SK-N-MC (cell line): ENCODE results near the gene ETFA.

Experiments
- DNase-seq: peaks from one replicate; pipeline ENCODE4 v3.0.0-alpha.2; 2011; ENCODE audit warnings: low read depth, low spot score
- H3K27ac ChIP-seq: fragments of 200-600 bp; sonication (generic); 2 replicates; pipeline ENCODE4 v1.5.1; 2016; ENCODE audit warnings: mixed run types
- H3K36me3 ChIP-seq: fragments of 200-600 bp; sonication (generic); 2 replicates; pipeline ENCODE4 v1.6.1; 2017; ENCODE audit warnings: antibody characterized with exemption, low read length, mixed read lengths; ENCODE audit not compliant: insufficient read depth
- H3K4me3 ChIP-seq: fragments of 200-600 bp; sonication (generic); 2 replicates; pipeline ENCODE4 v1.5.1; 2016
- H3K9ac ChIP-seq: fragments of 200-600 bp; sonication (generic); 2 replicates; pipeline ENCODE4 v1.8.0; 2017; ENCODE audit warnings: mixed run types, mixed read lengths; ENCODE audit not compliant: insufficient read length
- H3K9me3 ChIP-seq: fragments of 200-600 bp; sonication (generic); 2 replicates; pipeline ENCODE4 v1.6.1; 2017; ENCODE audit warnings: low read depth, mild to moderate bottlenecking, antibody characterized with exemption, low read length, moderate library complexity, mixed read lengths
- EZH2 ChIP-seq: fragments of 200-600 bp; sonication (generic); IDR thresholded peaks from one replicate; pipeline ENCODE4 v1.6.1; 2017; ENCODE audit warnings: antibody characterized with exemption
- FOXP2 ChIP-seq: optimal IDR thresholded peaks from 2 replicates; pipeline ENCODE3; 2011; ENCODE audit warnings: mild to moderate bottlenecking, moderate library complexity; ENCODE audit not compliant: insufficient read depth; ENCODE audit errors: extremely low read length, control extremely low read depth
- POLR2AphosphoS5 ChIP-seq: IDR thresholded peaks from 2 replicates; pipeline ENCODE4 v1.6.1; 2012; ENCODE audit warnings: mild to moderate bottlenecking, low read depth, low read length, borderline replicate concordance

Gene ETFA

GRCh38 chr15:76183930-76184649 is 127.2 kb downstream of the ETFA start:
- no peaks in the 10 kb centered on the region for H3K36me3 ChIP-seq
- no peak overlapping the region for H3K4me3 ChIP-seq
- H3K27ac ChIP-seq, result no peak overlapping the region
- DNase-seq, result no peak
- H3K9me3 ChIP-seq, result no peaks in the 10 kb centered on the region
- TF ChIP-seq FOXP2 (no peak), EZH2 (no peak), POLR2AphosphoS5 (no peak)
- H3K9ac ChIP-seq, result no peak overlapping the region

GRCh38 chr15:76181705-76182107 is 129.6 kb downstream of the ETFA start:
- Histone ChIP-seq H3K27ac (no peak overlapping the region), H3K36me3 (no peaks in the 10 kb centered on the region), H3K9me3 (no peaks in the 10 kb centered on the region), H3K4me3 (no peak overlapping the region), H3K9ac (no peak overlapping the region)
- TF ChIP-seq POLR2AphosphoS5, result no peak
- no peak for TF ChIP-seq EZH2
- TF ChIP-seq FOXP2, result no peak
- DNase-seq, result no peak

GRCh38 chr15:76180321-76180720 is 130.9 kb downstream of the ETFA start:
- no peak for DNase-seq
- no peak for TF ChIP-seq FOXP2
- no peak for TF ChIP-seq POLR2AphosphoS5
- no peak for TF ChIP-seq EZH2
- Histone ChIP-seq H3K36me3 (no peaks in the 10 kb centered on the region), H3K9me3 (no peaks in the 10 kb centered on the region), H3K4me3 (no peak overlapping the region), H3K9ac (no peak overlapping the region), H3K27ac (no peak overlapping the region)

GRCh38 chr15:76179023-76179422 is 132.2 kb downstream of the ETFA start:
- no peak for TF ChIP-seq FOXP2
- TF ChIP-seq EZH2, result no peak
- TF ChIP-seq POLR2AphosphoS5, result no peak
- Histone ChIP-seq H3K9ac (no peak overlapping the region), H3K9me3 (no peaks in the 10 kb centered on the region), H3K4me3 (no peak overlapping the region), H3K27ac (no peak overlapping the region), H3K36me3 (no peaks in the 10 kb centered on the region)
- no peak for DNase-seq

GRCh38 chr15:76178296-76179000 is 132.8 kb downstream of the ETFA start:
- DNase-seq, result no peak
- H3K4me3 ChIP-seq, result no peak overlapping the region
- H3K9me3 ChIP-seq, result no peaks in the 10 kb centered on the region
- no peak for TF ChIP-seq FOXP2
- no peak for TF ChIP-seq EZH2
- TF ChIP-seq POLR2AphosphoS5, result no peak
- H3K36me3 ChIP-seq, result no peaks in the 10 kb centered on the region
- no peak overlapping the region for H3K27ac ChIP-seq
- H3K9ac ChIP-seq, result no peak overlapping the region

- no peak overlapping the region for H3K9ac ChIP-seq
- no peaks in the 10 kb centered on the region for H3K9me3 ChIP-seq
- no peaks in the 10 kb centered on the region for H3K36me3 ChIP-seq
- no peak for TF ChIP-seq FOXP2
- DNase-seq, result no peak
- no peak overlapping the region for H3K27ac ChIP-seq
- no peak overlapping the region for H3K4me3 ChIP-seq
Measured at GRCh38 chr15:76177491-76178040, 133.7 kb downstream of the ETFA start.

GRCh38 chr15:76176487-76177085 is 134.7 kb downstream of the ETFA start:
- Histone ChIP-seq H3K4me3 (no peak overlapping the region), H3K27ac (no peak overlapping the region), H3K9ac (no peak overlapping the region), H3K36me3 (no peaks in the 10 kb centered on the region), H3K9me3 (no peaks in the 10 kb centered on the region)
- DNase-seq, result no peak
- TF ChIP-seq POLR2AphosphoS5, result no peak
- TF ChIP-seq FOXP2, result no peak

- Histone ChIP-seq H3K27ac (no peak overlapping the region), H3K36me3 (no peaks in the 10 kb centered on the region)
Measured at GRCh38 chr15:76176059-76176458, 135.2 kb downstream of the ETFA start.

GRCh38 chr15:76175442-76175841 is 135.8 kb downstream of the ETFA start:
- no peaks in the 10 kb centered on the region for H3K36me3 ChIP-seq
- no peak for DNase-seq
- no peak overlapping the region for H3K9ac ChIP-seq
- H3K9me3 ChIP-seq, result no peaks in the 10 kb centered on the region
- TF ChIP-seq EZH2 (no peak), FOXP2 (no peak), POLR2AphosphoS5 (no peak)
- no peak overlapping the region for H3K4me3 ChIP-seq
- H3K27ac ChIP-seq, result no peak overlapping the region

More at GRCh38 chr15:76176059-76176458, 135.2 kb downstream of the ETFA start:
- Histone ChIP-seq H3K4me3 (no peak overlapping the region), H3K9ac (no peak overlapping the region), H3K9me3 (no peaks in the 10 kb centered on the region)
- TF ChIP-seq POLR2AphosphoS5 (no peak), EZH2 (no peak), FOXP2 (no peak)
- no peak for DNase-seq
